Stimulated activated CD4-positive, alpha-beta T cell treated with anti-CD3 and anti-CD28 coated beads, Interleukin-1b, Interleukin-23, amount 100 ng/mL, for 24 hours (primary cell): Measurements from ENCODE around the gene BMPR1B.

Source experiments
- DNase-seq, 4 experiments: peaks; one replicate each; pipeline ENCODE4 v3.0.0-alpha.2; 2020; ENCODE audit warnings: low read depth in 4 of 4, low spot score in 1 of 4

Gene BMPR1B

GRCh38 chr4:95181243-95181995 lies 423.7 kb downstream of the BMPR1B start:
- peak in 1 of 4 experiments; percentile 1 for DNase-seq

GRCh38 chr4:95181996-95182306 lies 424.2 kb downstream of the BMPR1B start:
- no peak for DNase-seq

GRCh38 chr4:95183656-95184408 lies 426.1 kb downstream of the BMPR1B start:
- no peak for DNase-seq

- DNase-seq = no peak
Observed at GRCh38 chr4:95186666-95187065, 428.9 kb downstream of the BMPR1B start.

GRCh38 chr4:95188701-95189370 lies 431.1 kb downstream of the BMPR1B start:
- no peak for DNase-seq

- no peak for DNase-seq
Observed at GRCh38 chr4:95190751-95191436, 433.1 kb downstream of the BMPR1B start.

GRCh38 chr4:95191537-95191936 lies 433.8 kb downstream of the BMPR1B start:
- no peak for DNase-seq

- no peak for DNase-seq
Observed at GRCh38 chr4:95193391-95194224, 435.9 kb downstream of the BMPR1B start.

GRCh38 chr4:95197353-95197752 lies 439.6 kb downstream of the BMPR1B start:
- no peak for DNase-seq

GRCh38 chr4:95198961-95199360 lies 441.2 kb downstream of the BMPR1B start:
- DNase-seq = no peak

GRCh38 chr4:95204267-95204844 lies 446.6 kb downstream of the BMPR1B start:
- no peak for DNase-seq

GRCh38 chr4:95204873-95205272 lies 447.1 kb downstream of the BMPR1B start:
- no peak for DNase-seq
